ENCODE results near the gene HUWE1.
A peak's percentile ranks its signal among the peaks of the same experiment; 100 is the strongest.
"Not testable (repeated sequence)": the region's sequence is repeated elsewhere in the genome, so short reads cannot be mapped to it uniquely, and the experiment has no call there.

HUWE1 gene

DNA sequence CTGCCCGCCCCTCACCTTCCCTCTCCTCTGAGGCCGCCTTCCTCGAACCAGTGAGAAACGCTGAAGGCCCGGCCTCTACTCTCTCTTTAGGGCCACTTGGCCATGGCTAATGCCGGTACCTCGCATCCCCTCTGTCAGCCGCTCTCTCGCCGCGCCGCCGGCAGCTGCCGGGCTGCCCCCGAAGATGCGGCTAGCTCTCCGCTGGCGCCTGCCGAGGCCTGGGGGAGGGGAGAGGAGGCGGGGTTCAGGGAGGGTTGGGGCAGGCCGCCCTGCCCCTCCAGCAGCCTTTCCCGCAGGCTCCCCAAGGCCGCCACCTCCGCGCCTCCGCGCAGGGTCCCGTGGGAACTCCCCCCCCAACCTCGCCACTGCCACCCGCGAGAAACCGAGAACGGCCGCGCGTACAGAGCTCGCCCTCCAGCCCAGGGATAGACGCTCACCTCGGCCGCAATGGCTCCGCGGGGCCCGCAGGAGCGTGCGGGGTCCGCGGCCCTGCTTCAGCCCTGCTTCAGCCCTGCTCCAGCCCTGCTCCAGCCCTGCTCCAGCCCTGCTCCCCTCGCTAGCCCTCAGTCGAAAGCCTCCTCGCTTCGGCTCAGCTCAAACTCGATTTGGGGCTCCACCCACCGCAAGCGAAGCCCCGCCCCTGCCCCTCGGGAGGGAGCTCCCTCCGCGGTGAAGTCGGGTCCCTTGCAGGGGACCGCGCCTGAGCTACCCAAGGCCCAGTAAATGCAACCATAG, at the start of gene HUWE1:
HUWE1 (minus strand) TSS at position 569 of the 735 bp plus-strand sequence. CDS start 32,612 bp downstream, outside the sequence.
- DNase-seq (ENCODE audit: low spot score) = peak; percentile 83

DNA sequence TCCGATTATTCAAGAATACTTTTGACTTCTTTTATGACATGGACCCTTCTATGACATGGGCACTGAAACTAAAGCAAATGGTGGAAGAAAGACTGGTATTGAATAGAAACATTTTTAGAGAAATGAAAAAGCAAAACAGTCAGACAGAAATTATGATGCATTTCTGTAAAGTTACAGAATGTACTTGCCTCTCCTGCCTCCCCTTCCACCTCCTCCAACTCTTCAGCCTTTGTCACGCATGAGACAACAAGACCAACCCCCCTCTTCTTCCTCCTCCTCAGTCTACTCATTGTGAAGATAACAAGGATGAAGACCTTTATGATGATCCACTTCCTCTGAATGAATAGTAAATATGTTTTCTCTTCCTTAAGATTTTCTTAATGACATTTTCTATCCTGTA, 46.3 kb upstream of the HUWE1 start:
- no peak for DNase-seq (ENCODE audit: low spot score)

- no peak for DNase-seq (ENCODE audit: low spot score)
Measured at GRCh38 chrX:53729751-53730150, 43.2 kb upstream of the HUWE1 start.

DNA sequence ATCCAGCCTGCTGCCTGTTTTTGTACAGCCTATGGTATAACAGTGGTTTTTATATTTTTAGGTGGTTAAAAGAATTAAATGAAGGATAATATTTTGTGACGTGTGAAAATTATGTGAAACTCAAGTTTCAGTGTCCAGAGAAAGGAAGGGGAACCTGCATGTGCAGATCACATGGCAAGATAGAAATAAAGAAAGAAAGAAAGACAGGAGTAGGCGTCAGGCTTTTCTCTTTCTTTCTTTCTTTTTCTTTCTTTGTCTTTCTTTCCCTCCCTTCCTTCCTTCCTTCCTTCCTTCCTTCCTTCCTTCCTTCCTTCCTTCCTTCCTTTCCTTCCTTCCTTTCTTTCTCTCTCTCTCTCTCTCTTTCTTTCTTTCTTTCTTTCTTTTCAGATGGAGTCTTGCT, 42.0 kb upstream of the HUWE1 start:
- DNase-seq (ENCODE audit: low spot score) = no peak

GRCh38 chrX:53724872-53725271, 38.4 kb upstream of the HUWE1 start:
- DNase-seq (ENCODE audit: low spot score) = no peak

DNA sequence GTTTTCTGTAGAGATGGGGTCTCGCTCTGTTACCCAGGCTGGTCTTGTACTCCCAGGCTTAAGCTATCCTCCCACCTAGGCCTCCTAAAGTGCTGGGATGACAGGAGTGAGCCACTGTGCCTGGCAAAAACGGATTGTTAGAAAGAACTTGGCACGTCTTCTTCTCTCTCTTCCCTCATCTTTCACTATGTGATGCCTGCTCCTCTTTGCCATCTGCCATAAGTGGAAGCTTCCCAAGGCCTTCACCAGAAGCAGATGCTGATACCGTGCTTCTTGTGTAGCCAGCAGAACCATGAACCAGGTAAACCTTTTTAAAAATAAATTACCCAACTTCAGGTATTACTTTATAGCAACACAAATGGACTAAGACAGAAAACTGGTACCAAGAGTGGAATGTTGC, 36.9 kb upstream of the HUWE1 start:
- DNase-seq (ENCODE audit: low spot score) = no peak

DNA sequence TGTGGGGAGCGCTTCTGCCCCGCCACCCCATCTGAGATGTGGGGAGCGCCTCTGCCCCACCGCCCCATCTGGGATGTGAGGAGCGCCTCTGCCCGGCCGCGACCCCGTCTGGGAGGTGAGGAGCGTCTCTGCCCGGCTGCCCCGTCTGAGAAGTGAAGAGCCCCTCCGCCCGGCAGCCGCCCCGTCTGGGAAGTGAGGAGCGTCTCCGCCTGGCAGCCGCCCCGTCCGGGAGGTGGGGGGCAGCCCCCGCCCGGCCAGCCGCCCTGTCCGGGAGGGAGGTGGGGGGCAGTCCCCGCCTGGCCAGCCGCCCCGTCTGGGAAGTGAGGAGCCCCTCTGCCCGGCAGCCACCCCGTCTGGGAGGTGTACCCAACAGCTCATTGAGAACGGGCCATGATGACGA, 35.1 kb upstream of the HUWE1 start:
- DNase-seq (ENCODE audit: low spot score) = not testable (repeated sequence)

- not testable (repeated sequence) for DNase-seq (ENCODE audit: low spot score)
Measured at GRCh38 chrX:53719666-53720065, 33.1 kb upstream of the HUWE1 start.

GRCh38 chrX:53718073-53718472, 31.6 kb upstream of the HUWE1 start:
- no peak for DNase-seq (ENCODE audit: low spot score)

DNA sequence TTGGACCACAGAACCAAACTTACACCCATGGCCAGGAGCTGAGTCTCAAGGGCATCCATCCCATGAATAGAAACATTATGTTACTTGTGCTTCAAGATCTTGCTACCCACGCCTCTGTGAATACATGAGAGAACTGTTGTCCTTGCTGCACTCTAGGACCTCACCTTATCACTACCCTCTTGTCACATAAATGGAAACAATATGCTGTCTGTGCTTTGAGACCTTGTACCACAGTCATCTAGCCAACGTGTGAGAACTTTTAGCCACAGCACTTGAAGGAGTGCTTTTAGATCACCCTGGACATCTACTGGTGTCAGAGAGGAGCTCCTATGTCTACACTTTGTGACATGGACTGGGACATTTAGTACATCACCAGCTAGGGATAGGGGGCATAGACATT, 30.7 kb upstream of the HUWE1 start:
- DNase-seq (ENCODE audit: low spot score) = no peak

- no peak for DNase-seq (ENCODE audit: low spot score)
Measured at GRCh38 chrX:53716328-53717088, 30.0 kb upstream of the HUWE1 start.

DNA sequence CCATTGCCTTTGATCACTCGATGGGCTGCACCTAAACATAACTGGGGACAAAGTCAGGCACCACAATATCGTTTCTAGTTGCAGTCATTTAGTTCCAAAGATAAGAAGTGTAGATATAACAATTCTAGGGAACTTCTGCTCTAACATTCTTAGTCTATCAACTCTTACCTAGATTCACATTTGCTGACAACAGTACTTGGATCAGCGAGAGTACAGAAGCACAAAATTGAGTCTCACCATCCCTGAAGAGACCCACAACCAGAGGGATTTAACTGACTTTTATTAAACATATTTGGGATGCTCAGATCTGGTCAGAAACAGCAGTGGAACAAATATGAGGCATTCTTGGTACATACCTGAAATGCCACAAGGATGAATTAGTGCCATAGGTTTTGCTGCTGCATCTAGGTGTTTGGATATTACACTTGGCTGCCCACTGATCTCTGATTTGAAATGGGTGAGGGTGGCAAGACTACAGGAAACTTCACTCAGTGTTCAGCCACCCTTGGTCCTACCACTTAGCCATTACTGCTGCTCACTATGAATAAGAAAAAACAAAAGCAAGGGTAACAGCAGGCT, 28.9 kb upstream of the HUWE1 start:
- DNase-seq (ENCODE audit: low spot score) = no peak

GRCh38 chrX:53714580-53715345, 28.2 kb upstream of the HUWE1 start:
- no peak for DNase-seq (ENCODE audit: low spot score)

DNA sequence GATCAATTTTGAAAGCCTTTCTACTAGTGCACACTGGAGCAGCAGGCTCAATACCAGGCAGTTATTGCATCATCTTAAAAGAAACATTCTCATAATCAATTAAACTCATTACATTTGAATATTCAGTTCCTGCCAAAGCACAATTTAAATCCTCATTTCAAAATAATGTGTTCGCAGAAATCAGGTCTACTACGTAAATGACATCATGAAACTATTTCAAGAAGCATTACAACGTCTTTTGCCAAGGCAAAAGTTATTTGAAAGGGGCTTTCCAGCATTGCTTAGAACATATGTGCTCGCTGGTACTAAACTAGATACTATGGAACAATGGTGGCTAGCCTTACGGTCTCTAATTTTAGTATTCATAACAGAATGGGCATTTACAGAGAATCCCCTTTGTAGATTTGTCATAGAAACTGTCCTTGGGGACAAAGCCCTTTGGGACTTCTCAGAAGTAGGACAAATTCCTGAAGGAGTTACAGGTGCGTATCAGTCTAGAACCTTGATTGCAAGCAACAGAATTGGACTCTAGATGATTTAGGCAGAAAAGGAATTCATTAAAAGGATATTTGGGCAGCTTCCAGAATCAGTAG, 27.6 kb upstream of the HUWE1 start:
- no peak for DNase-seq (ENCODE audit: low spot score)

DNA sequence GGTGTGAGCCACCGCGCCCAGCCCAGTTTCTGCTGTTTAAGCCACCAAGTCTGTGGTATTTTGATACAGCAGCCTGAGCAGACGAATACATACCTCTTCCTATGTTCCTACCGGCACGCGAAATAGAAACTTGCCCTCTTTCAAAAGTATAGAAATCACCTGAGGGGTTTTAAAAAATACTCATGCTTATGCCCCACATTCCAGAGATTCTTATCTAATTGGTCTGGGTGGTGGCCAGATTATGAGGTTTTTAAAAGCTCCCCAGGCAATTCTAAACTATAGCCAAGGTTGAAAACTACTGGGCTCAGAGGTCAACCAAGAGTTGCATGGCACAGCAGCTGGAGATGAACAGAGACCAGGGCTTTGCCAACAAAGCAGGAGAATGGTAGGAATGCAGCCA, 24.9 kb upstream of the HUWE1 start:
- DNase-seq (ENCODE audit: low spot score) = no peak

- no peak for DNase-seq (ENCODE audit: low spot score)
Measured at GRCh38 chrX:53704854-53705253, 18.3 kb upstream of the HUWE1 start.

GRCh38 chrX:53704294-53704693, 17.8 kb upstream of the HUWE1 start:
- DNase-seq (ENCODE audit: low spot score) = no peak

DNA sequence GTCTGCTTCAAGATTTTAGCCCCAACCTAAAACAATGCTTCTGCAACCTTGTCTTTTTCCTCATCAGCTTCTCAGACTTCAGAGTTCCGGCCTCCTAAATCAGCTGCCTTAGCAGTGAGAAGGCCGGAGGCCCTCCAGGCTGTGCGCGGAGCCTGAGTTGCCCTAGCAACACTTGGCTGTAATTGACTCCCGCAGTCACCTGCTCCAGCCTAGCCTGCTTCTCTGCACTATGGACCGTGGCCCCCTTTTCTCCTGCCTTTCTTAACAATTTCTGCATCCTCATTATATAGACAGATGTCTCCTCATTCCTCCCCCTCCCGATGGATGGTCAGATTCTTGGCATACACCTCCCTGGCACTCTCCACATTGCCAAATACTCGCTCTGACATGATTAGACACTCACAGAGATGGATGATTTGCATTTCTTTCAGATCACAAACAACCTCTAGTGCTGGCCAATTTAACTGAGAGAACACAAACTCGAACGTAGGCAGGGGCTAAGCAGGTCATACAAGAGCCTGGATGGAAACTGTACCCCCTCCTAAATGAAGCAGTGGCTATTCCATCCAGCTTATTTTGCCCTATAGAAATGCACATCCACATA, 9.5 kb upstream of the HUWE1 start:
- DNase-seq (ENCODE audit: low spot score) = no peak

GRCh38 chrX:53694642-53695041, 8.1 kb upstream of the HUWE1 start:
- no peak for DNase-seq (ENCODE audit: low spot score)

DNA sequence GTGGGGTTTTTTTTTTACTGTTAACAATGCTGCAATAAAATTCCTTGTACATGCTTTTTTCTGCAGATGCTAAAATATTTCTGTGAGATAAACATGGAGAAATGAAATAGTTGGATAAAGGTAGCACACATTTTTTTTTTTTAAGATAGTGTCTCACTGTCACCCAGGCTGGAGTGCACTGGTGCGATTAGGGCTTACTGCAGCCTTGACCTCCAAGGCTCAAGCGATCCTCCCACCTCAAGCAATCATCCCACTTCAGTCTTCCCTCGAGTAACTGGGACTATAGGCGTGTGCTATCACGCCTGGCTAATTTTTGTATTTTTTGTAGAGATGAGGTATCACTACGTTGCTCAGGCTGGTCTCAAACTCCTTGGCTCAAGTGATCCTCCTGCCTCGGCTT, 1.8 kb upstream of the HUWE1 start:
- no peak for DNase-seq (ENCODE audit: low spot score)

DNA sequence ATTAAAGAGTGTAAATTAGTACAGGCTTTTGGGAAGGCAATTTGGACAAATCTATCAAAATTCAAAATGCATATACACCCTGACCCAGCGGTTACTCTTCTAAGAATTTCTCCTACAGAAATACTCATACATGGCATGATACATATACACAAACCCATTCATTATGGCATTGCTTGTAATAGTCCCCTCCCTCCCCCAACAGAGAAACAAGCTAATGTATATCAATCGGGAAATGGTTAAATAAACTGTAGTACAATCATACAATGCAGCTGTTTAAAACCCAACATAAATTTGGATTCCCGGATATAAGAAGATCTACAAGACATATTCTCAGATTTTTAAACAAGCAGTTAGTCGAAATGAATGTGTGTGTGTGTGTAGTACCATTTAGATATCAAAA, 808 bp downstream of the HUWE1 start:
- no peak for DNase-seq (ENCODE audit: low spot score)

Data from left forelimb (tissue), 1 donor.